Measurements from ENCODE around the gene OR5M11.

The OR5M11 gene

DNA sequence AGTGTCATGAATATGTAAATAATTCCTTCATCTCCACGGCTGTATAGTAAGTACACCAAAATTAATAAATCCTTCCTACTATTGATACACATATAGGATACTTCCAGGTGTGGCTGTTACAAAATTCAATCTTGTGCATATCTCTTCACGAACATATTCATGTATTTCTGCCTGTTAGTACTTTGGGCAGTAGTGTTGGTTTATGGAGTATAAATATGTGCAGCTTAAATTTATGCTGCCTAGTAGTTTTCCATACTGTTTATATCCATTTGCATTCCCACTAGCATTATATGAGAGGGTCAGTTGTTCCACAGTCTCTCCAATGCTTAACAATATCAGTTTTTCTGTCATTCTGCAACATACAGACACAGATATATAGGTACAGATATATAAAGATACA is 47.9 kb downstream of the OR5M11 start:
- no peak for TF ChIP-seq JUND (IDR thresholded peaks at IDR 0.05; ENCODE audit: low read depth)
- no peak for DNase-seq (ENCODE audit: low read depth in 1 of 2, low spot score in 1 of 2)
- in situ Hi-C loops (cut with HindIII; ENCODE audit: low pct_unique_long_range_greater_than_20kb, low sequenced_read_pairs), result no loop called here
